ENCODE data around the gene MIAT. TPM values are rescaled to one million over a fixed set of nuclear protein-coding genes. Genes with fewer than 3 reads are reported as not detected.

Gene MIAT
- total and polyA plus RNA-seq, 2 of the 8 experiments (the other 6 are each of a cell fraction or from before 2014, with no cell fraction given), result 27.6 to 36.0 TPM

DNA sequence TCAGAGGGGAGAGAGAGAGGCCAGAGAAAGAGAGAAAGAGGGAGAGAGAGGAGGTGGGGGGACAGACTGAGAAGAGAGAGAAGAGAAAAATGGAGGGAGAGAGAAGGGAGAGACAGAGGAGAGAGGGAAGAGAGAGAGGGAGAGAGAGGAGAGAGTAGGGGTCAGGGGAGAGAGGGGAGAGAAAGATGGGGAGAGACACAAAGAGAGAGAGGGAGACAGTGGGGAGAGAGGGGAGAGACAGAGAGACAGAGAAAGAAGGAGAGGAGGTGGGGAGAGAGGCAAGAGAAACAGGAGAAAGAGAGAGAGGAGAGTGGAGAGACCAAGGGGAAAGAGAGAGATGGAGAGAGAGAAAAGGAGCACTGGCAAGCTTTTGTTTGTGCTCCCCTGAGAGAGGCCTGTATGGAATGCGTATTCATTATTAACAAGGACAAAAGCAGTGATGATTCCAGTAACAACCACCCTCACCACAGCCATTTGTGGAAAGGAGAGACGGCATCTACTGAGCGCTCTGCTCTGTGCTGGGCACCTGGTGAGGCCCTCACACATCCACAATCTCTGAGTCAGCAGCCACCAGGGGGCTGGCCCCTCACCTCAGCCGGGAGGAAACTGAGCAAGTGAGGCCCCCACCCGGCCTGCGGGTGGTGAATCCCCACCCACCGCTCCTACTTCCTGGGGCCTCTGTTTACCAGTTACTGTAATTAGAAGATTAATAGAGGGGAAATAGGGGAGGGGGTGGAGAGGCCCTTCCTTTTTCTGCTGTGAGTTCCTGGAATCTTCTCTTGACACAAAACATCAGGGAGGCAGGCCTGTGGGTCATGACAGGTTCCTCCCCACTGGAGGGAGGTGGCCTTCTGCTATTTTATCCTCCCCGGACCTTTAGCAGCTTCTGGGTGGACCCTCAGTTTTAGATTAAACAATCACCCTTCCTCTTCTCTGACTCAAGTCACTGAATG, 14.6 kb upstream of the MIAT start:
- WGBS, 2 experiments (ENCODE audit: extremely low coverage in 1 of 2, insufficient coverage in 1 of 2, insufficient read length in 1 of 2, insufficient replicate concordance in 2 of 2, low coverage in 1 of 2, low lambda C conversion rate in 2 of 2, missing lambda C conversion rate in 1 of 2), result 10% methylated on average over 8 of the region's 8 CpGs; no CpG with 5 or more reads in 1 of the 2 experiments
- H2BK15ac ChIP-seq (ENCODE audit: low read length), result peak overlapping the region; percentile 50; the same call in 1 of the 2 replicates
- 0 out of 2 replicates have a peak, but pooled peaks cover 2% of the 10 kb centered on the region for H3K79me1 ChIP-seq (ENCODE audit: low read depth, low read length)
- no peaks in the 10 kb centered on the region for H4K20me1 ChIP-seq (replicated peaks in 1 of 2; ENCODE audit: control insufficient read depth in 1 of 2, insufficient read depth in 2 of 2, low read length in 2 of 2)
- H2BK5ac ChIP-seq (ENCODE audit: low read depth, low read length), result peak overlapping the region; percentile 98
- DNase-seq (ENCODE audit: low read depth in 1 of 2, low spot score in 2 of 2) (peak in 1 of 2 experiments; percentile 64), FAIRE-seq (no peak)
- no peaks in the 10 kb centered on the region for H3K36me3 ChIP-seq (ENCODE audit: control insufficient read depth in 2 of 4, insufficient read depth in 4 of 4, low read length in 3 of 4)
- H3K14ac ChIP-seq (ENCODE audit: insufficient read length), result no peak overlapping the region
- no peak overlapping the region for H3K23ac ChIP-seq (ENCODE audit: insufficient read length)
- H2AFZ ChIP-seq (ENCODE audit: low read length), result 0 out of 2 replicates have a peak overlapping the region, but pooled peaks have one; percentile 8
- no peaks in the 10 kb centered on the region for H3K27me3 ChIP-seq (replicated peaks in 1 of 4; ENCODE audit: control insufficient read depth in 3 of 4, extremely low read depth in 1 of 4, insufficient read depth in 3 of 4, low read length in 3 of 4)
- H3K56ac ChIP-seq (replicated peaks; ENCODE audit: insufficient read length, low read depth, low read length), result peak overlapping the region; percentile 27
- peak overlapping the region; percentile 96 for H2BK20ac ChIP-seq (ENCODE audit: low read length)
- peak overlapping the region; percentile 98 for H2AK5ac ChIP-seq (ENCODE audit: low read depth, low read length)
- H3K18ac ChIP-seq (ENCODE audit: extremely low read depth, low read length), result peak overlapping the region; percentile 76
- peak overlapping the region; percentile 99 for H3K4ac ChIP-seq (replicated peaks; ENCODE audit: insufficient read length, low read depth, low read length)
- peak overlapping the region; percentile 91 for H2BK12ac ChIP-seq (ENCODE audit: low read depth, low read length)
- peak overlapping the region; percentile 24 for H4K5ac ChIP-seq (ENCODE audit: insufficient read length, low read depth, low read length)
- H3K27ac ChIP-seq (ENCODE audit: low read depth, low read length), result peak overlapping the region; percentile 73
- H2BK120ac ChIP-seq (replicated peaks; ENCODE audit: low read depth, low read length), result peak overlapping the region; percentile 98
- no peaks in the 10 kb centered on the region for H3K9me3 ChIP-seq (ENCODE audit: insufficient read depth in 2 of 2, low read depth in 1 of 2, low read length in 1 of 2)
- H4K91ac ChIP-seq (replicated peaks; ENCODE audit: insufficient read length, low read length), result peak overlapping the region; percentile 89
- no peaks in the 10 kb centered on the region for H3K79me2 ChIP-seq (ENCODE audit: control insufficient read depth in 1 of 2, insufficient read depth in 2 of 2, low read length in 2 of 2)
- ChIA-PET POLR2A (ENCODE audit: partially characterized antibody) (interaction anchor here (0.5 to 2.3 kb wide), 15 partner anchors 9 to 130 kb away, joined by 3 to 9 read pairs (median 3); partner anchors contain the start of gene TFIP11), CTCF (ENCODE audit: partially characterized antibody) (interaction anchor here (0.7 to 2.2 kb wide), 5 partner anchors 14 to 1670 kb away, joined by 3 to 9 read pairs (median 4); no protein-coding TSS in a partner anchor)
- H3K4me3 ChIP-seq (ENCODE audit: extremely low read depth in 1 of 4, insufficient read depth in 2 of 4, low read depth in 3 of 4, low read length in 4 of 4), result peak overlapping the region in 1 of 4 experiments; percentile 36; a peak in 3 of 8 replicates
- H4K8ac ChIP-seq (ENCODE audit: extremely low read depth, insufficient read depth, low read length), result no peak overlapping the region
- H3K4me2 ChIP-seq (ENCODE audit: insufficient read depth in 1 of 2, low read depth in 2 of 2, low read length in 2 of 2), result peak overlapping the region; percentile 43 to 57
- 0 out of 7 replicates have a peak overlapping the region, but pooled peaks of 1 of the 4 experiments have one; percentile 6 for H3K9ac ChIP-seq (replicated peaks in 1 of 4; ENCODE audit: extremely low read depth in 1 of 4, low read depth in 3 of 4, low read length in 3 of 4)
- peaks cover 9% of the 10 kb centered on the region; the same call in 1 of the 2 replicates for H3K23me2 ChIP-seq (ENCODE audit: low read depth, low read length)
- peaks cover 12 to 54% (median 37%) of the 10 kb centered on the region in 4 experiments for H3K4me1 ChIP-seq (replicated peaks in 1 of 4; ENCODE audit: control insufficient read depth in 3 of 4, insufficient read depth in 4 of 4, low read length in 3 of 4)
- peak in 2 of 3 experiments; percentile 11 to 23; a peak in 1 of 4 replicates for TF ChIP-seq CTCF (IDR thresholded peaks at IDR 0.05; ENCODE audit: control extremely low read depth in 1 of 3, insufficient read depth in 1 of 3, low read depth in 1 of 3, low read length in 3 of 3)
- TF ChIP-seq EP300 (IDR thresholded peaks at IDR 0.05; ENCODE audit: borderline replicate concordance in 1 of 2, low read depth in 2 of 2, low read length in 2 of 2), result no peak
- TF ChIP-seq ZNF274 (IDR thresholded peaks at IDR 0.05; ENCODE audit: borderline replicate concordance, extremely low read depth, low read length), result no peak
- no peak for TF ChIP-seq SRF (IDR thresholded peaks at IDR 0.05; ENCODE audit: low read depth, low read length)
- TF ChIP-seq CBX5 (IDR thresholded peaks at IDR 0.05; ENCODE audit: low read depth, low read length), result no peak
- TF ChIP-seq CREB1 (IDR thresholded peaks at IDR 0.05), result no peak
- no peak for TF ChIP-seq NRF1 (IDR thresholded peaks at IDR 0.05; ENCODE audit: low read depth, low read length)

Measured in H1 (cell line).